Stimulated activated memory B cell treated with anti-CD40 and anti-IgM and Interleukin-4, amounts not matched to agents 10 μg/mL and 1 μg/mL and 100 μg/mL, for 72 hours (primary cell): ENCODE measurements around the gene VCAM1.

Experiments
- ATAC-seq: fragments of 150-1000 bp; cut with Tn5 transposase; 2 replicates; pipeline ENCODE4 v1.10.0; 2021
- H3K27ac Mint-ChIP-seq: one replicate; pipeline ENCODE4 v1.8.0; 2022; ENCODE audit warnings: mild to moderate bottlenecking, mixed read lengths
- H3K27me3 Mint-ChIP-seq: one replicate; pipeline ENCODE4 v1.8.0; 2022; ENCODE audit warnings: mixed read lengths
- H3K36me3 Mint-ChIP-seq: one replicate; pipeline ENCODE4 v1.8.0; 2022; ENCODE audit warnings: mixed read lengths
- H3K4me1 Mint-ChIP-seq: one replicate; pipeline ENCODE4 v1.8.0; 2022; ENCODE audit warnings: mixed read lengths
- H3K4me3 Mint-ChIP-seq: one replicate; pipeline ENCODE4 v1.8.0; 2022; ENCODE audit warnings: mild to moderate bottlenecking, moderate library complexity, mixed read lengths
- H3K9me3 Mint-ChIP-seq: one replicate; pipeline ENCODE4 v1.8.0; 2022; ENCODE audit warnings: mixed read lengths

VCAM1 gene

DNA sequence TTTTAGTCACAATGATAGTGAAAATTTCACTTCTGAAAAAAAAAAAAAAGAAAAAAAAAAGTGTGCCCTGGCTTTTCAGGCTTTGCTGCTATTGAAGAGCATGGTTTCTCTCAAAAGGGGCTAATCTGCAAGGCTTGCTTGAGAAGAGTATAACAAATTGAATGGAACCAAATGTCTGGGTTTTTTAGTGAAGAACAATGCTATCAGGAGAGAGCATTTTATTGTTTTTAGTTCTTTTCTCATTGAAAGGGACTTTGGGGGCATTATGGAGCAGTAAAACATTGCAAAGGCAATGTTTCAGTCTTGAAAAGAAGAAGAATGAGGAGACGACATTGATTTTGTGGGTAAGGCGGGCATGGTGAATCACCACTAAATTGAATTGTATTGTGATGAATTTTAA, 28.2 kb downstream of the VCAM1 start:
- Mint-ChIP-seq H3K4me1 (peaks cover 7% of the 10 kb centered on the region), H3K9me3 (peaks cover 3% of the 10 kb centered on the region)

DNA sequence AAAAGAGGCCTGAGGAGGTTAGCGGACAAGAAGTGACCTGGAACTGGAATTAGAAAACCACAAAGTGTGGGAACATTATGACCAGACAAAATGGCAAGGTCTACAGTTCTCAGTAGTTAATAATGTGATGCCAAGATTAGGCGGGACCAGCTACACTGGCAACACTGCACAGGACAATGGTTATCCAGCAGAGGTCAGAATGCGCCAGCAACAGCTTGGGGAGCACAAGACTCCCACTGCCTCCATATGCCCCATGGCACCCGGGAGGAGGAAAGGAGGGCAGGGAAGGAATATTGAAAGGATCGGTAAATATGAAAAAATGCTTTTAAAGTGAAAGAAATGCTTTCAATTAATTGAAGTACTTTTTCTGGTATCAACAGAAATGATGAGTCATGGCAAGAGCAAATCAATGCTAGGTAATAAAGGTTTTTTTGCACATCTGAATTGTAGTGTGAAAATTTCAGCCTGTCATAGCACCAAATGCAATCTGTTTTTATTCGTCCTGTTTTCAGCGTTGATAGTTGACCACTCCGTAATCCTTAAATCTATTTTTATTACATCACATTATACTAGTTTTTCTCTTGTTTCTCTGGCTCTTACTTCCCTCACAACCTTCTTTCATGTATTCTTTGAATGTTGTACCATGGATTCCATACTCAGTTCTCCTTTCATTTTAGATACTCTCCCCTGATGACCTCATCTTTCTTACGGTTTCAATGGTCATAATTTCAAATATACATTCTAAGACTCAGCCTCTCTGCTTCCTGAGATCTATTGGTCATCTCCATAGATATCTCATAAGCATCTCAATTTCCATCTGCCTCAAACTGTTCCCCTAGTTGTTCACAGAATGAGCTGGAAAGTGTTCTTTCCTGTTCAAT, 30.7 kb downstream of the VCAM1 start:
- ATAC-seq: no peak
- no peak overlapping the region for H3K27ac Mint-ChIP-seq
- H3K36me3 Mint-ChIP-seq: no peaks in the 10 kb centered on the region

More for the DNA sequence above, 28.2 kb downstream of the VCAM1 start:
- no peaks in the 10 kb centered on the region for H3K36me3 Mint-ChIP-seq
- no peak overlapping the region for H3K4me3 Mint-ChIP-seq
- H3K27ac Mint-ChIP-seq: no peak overlapping the region
- no peak for ATAC-seq
- H3K27me3 Mint-ChIP-seq: peaks cover 25% of the 10 kb centered on the region

DNA sequence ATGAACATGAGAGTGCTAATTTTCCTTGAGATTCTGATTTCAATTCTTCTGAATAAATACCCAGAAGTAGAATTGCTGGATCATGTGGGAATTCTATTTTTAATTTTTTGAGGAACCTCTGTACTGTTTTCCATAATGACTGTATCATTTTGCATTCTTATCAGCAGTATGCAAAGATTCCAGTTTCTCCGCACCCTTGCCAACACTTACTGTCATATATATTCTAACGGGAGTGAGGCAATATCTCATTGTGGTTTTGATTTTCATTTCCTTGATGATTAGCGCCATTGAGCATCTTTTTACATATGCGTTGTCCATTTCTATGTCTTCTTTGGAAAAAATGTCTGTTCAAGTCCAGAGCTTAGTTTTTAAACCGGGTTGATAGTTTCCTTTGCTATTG, 33.2 kb downstream of the VCAM1 start:
- no peak for ATAC-seq
- no peaks in the 10 kb centered on the region for H3K36me3 Mint-ChIP-seq
- no peak overlapping the region for H3K4me3 Mint-ChIP-seq
- no peaks in the 10 kb centered on the region for H3K4me1 Mint-ChIP-seq
- H3K27ac Mint-ChIP-seq: no peak overlapping the region
- H3K27me3 Mint-ChIP-seq: no peaks in the 10 kb centered on the region
- H3K9me3 Mint-ChIP-seq: peaks cover 3% of the 10 kb centered on the region

More for the DNA sequence above, 30.7 kb downstream of the VCAM1 start:
- Mint-ChIP-seq H3K9me3 (peaks cover 3% of the 10 kb centered on the region), H3K4me3 (no peak overlapping the region), H3K27me3 (peaks cover 4% of the 10 kb centered on the region), H3K4me1 (peaks cover 7% of the 10 kb centered on the region)

DNA sequence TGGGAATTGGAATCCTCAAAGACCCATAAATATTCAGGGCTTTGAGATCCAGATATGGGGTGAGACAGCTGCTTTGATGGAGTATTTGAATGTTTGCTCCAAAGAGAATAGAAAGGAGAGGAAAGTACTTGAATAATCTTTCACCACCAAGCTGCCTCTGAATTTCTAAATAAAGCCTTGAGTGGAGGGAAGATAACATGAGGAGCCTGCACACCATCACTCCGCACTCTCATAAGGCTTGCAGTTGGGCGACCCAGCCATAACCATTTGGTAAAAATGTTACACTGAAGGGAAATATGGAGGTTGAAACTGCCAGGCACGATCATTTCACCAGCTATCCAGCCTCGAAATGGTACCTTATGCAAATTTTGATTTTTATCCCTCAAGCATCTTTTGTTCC, 38.4 kb downstream of the VCAM1 start:
- Mint-ChIP-seq H3K9me3 (no peaks in the 10 kb centered on the region), H3K36me3 (no peaks in the 10 kb centered on the region), H3K27me3 (no peaks in the 10 kb centered on the region), H3K27ac (no peak overlapping the region), H3K4me3 (no peak overlapping the region), H3K4me1 (no peaks in the 10 kb centered on the region)
- no peak for ATAC-seq

DNA sequence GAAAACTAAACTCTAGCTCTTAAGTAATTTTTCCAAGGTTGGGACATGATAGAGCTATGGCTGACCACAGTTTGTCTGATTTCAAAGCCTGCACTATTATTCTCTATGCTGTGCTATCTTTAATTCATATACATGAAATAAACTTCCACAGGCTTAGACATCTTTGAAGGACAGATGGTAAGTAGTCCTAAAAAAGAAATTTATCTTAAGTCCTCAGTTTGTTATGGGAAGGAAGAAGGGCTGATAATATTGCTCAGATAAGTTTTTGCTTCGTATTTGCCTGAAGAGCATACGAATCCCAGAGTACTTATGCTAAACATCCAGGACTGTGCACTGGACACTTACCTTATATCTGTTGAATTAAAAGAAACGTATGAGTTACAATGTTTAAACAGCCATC, 39.6 kb downstream of the VCAM1 start:
- Mint-ChIP-seq H3K36me3 (no peaks in the 10 kb centered on the region), H3K27ac (no peak overlapping the region), H3K4me3 (no peak overlapping the region), H3K27me3 (no peaks in the 10 kb centered on the region), H3K9me3 (no peaks in the 10 kb centered on the region), H3K4me1 (no peaks in the 10 kb centered on the region)
- no peak for ATAC-seq

DNA sequence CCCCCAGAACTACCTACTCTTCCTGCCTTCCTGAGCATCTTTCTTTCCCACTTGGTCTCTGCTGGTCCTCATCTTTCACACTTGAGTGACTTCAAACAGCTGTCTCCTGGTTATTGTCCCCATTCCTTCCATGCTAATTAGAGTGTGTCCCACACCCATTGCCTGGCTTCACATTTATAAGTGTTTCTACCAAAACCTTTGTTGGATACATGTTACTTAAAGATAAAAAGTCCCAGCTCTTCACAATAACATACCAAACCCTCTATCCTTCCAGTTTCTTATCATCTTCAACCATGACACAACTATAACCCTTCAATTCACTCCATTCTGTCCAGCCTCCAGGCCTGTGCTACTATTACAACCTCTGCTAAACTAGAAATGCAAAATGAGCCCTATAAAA, 41.0 kb downstream of the VCAM1 start:
- Mint-ChIP-seq H3K9me3 (no peaks in the 10 kb centered on the region), H3K36me3 (no peaks in the 10 kb centered on the region), H3K4me3 (no peak overlapping the region), H3K27me3 (no peaks in the 10 kb centered on the region), H3K27ac (no peak overlapping the region), H3K4me1 (no peaks in the 10 kb centered on the region)
- no peak for ATAC-seq

DNA sequence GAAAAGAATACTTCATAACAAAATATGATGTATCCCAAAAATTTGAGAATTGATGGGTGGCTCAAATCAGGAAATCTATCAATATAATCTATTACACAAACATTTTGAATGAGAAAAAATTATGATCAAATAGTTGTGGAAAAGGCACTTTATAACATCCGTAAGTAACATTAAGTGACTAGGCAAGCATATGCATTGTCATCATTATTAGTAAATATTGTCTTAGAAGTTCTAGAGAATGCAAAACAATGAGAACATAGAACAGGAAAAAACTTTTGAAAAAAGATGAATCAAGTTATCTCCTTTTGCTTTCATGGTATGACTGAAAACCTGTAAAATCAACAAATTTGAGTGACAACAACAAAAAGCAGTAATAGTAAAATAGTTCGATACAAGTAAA, 42.9 kb downstream of the VCAM1 start:
- no peaks in the 10 kb centered on the region for H3K9me3 Mint-ChIP-seq
- peaks cover 8% of the 10 kb centered on the region for H3K4me1 Mint-ChIP-seq

DNA sequence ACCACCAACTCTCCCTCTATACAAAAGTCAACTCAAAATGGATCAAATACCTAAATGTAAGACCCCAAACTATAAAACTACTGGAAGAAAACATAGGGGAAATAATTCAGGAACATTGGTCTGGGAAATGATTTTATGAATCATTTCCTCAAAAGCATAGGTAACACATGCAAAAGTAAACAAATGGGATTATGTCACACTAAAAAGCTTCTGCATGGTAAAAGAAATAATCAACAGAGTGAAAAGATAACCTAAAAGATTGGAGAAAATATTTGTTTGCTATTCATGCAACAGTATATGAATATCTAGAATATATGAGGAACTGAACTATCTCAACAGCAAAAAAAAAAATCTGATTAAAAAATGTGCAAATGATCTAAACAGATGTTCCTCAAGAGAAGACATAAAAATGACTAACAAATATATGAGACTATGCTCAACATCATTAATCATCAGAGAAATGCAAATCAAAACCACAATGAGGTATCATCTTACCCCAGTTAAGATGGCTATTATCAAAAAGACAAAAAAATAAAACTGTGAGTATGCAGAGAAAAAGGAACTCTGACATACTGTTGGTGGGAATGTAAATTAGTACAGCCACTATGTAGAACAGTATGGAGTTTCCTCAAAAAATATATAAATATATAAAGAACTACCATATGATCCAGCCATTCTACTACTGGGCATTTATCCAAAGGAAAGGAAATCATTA, 47.8 kb downstream of the VCAM1 start:
- no peaks in the 10 kb centered on the region for H3K9me3 Mint-ChIP-seq
- no peaks in the 10 kb centered on the region for H3K27me3 Mint-ChIP-seq
- H3K27ac Mint-ChIP-seq: no peak overlapping the region
- ATAC-seq: no peak
- H3K36me3 Mint-ChIP-seq: no peaks in the 10 kb centered on the region
- H3K4me1 Mint-ChIP-seq: peaks cover 8% of the 10 kb centered on the region
- H3K4me3 Mint-ChIP-seq: no peak overlapping the region

More for the DNA sequence above, 42.9 kb downstream of the VCAM1 start:
- no peak for ATAC-seq
- no peak overlapping the region for H3K27ac Mint-ChIP-seq
- H3K36me3 Mint-ChIP-seq: no peaks in the 10 kb centered on the region
- no peak overlapping the region for H3K4me3 Mint-ChIP-seq
- H3K27me3 Mint-ChIP-seq: no peaks in the 10 kb centered on the region

DNA sequence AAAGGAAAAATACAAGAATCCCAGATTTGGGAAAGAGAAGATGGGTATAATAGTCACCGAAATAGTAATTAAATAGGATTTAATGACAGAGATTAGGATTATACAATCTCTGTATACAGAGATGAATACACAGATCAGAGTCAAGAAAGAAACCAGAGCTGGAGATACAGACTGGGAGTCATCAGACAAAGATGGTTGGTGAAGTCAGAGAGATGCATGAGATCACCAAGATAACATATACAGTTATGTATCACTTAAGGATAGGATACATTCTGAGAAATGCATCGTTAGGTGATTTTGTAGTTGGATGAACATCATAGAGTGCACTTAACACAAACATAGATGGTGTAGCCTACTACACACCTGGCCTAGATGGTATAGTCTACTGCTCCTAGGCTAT, 49.8 kb downstream of the VCAM1 start:
- H3K4me3 Mint-ChIP-seq: no peak overlapping the region
- no peak overlapping the region for H3K27ac Mint-ChIP-seq
- H3K36me3 Mint-ChIP-seq: no peaks in the 10 kb centered on the region
- ATAC-seq: peak; percentile 24
- peaks cover 8% of the 10 kb centered on the region for H3K4me1 Mint-ChIP-seq
- H3K27me3 Mint-ChIP-seq: no peaks in the 10 kb centered on the region
- no peaks in the 10 kb centered on the region for H3K9me3 Mint-ChIP-seq

DNA sequence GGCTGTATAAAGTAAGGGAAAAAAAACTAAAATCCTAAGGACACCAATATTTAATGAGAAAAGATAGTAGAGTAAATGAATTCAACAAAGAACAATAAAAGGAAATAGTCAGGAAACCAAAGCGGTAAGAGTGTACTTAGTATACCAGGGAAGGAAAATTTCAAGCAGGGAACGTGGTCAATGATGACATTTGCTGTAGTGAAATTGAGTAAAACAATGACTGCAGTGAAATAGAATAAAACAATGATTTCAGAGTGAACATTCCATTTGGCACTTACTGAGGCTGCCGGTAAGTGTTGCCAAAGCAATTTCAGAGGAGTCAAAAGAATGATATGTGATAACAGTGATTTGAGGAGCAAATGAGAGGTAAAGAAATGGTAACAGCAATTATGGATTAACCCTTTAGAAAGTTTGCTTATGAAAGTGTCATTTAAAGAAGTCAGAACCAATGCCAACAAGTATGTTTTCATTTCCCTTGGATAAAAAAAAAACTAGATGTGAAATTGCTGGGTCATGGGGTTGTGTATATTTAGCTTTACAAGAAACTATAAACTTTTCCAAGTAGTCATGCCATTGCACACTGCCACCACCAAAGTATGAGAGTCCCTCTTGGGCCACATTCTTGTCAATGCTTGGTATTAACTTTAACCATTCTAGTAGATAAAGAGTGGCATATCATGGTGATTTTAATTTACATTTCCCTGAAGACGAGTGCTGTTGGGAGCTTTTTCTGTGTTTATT, 50.5 kb downstream of the VCAM1 start:
- no peaks in the 10 kb centered on the region for H3K9me3 Mint-ChIP-seq
- H3K4me1 Mint-ChIP-seq: peaks cover 8% of the 10 kb centered on the region
- no peak overlapping the region for H3K27ac Mint-ChIP-seq
- no peaks in the 10 kb centered on the region for H3K27me3 Mint-ChIP-seq
- H3K4me3 Mint-ChIP-seq: no peak overlapping the region
- ATAC-seq: no peak
- H3K36me3 Mint-ChIP-seq: no peaks in the 10 kb centered on the region

DNA sequence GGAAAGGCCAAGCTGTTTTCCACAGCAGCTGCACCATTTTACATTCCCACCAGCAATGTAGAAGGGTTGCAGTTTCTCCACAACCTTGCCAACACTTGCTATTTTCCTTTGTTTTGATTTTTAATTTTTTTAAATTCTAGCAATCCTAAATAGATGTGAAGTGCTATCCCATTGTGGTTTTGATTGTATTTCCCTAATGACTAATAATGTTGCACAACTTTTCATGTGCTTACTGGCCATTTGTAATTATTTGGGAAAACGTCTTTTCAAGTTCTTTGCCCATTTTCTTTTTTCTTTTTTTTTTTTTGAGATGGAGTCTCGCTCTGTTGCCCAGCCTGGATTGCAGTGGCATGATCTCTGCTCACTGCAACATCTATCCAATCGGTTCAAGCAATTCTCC, 53.9 kb downstream of the VCAM1 start:
- no peak for ATAC-seq
- Mint-ChIP-seq H3K4me1 (no peaks in the 10 kb centered on the region), H3K27me3 (no peaks in the 10 kb centered on the region), H3K9me3 (no peaks in the 10 kb centered on the region), H3K4me3 (no peak overlapping the region), H3K27ac (no peak overlapping the region), H3K36me3 (no peaks in the 10 kb centered on the region)

DNA sequence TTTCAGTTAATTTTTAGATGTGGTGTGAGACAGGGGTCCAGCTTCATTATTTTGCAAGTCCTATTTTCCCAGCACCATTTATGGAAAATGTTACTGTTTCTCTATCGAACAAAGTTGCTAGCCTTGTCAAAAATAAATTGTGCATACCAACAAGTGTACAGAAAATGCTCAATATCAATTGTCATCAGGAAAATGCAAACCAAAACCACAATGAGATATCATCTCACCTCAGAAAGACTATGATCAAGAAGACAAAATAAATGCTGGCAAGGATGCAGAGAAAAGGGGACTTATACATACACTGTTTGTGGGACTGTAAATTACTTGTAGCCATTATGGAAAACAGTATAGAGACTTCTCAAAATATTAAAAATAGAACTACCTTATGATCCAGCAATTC, 54.8 kb downstream of the VCAM1 start:
- Mint-ChIP-seq H3K9me3 (peaks cover 5% of the 10 kb centered on the region), H3K4me1 (no peaks in the 10 kb centered on the region), H3K36me3 (no peaks in the 10 kb centered on the region), H3K27me3 (no peaks in the 10 kb centered on the region), H3K27ac (no peak overlapping the region), H3K4me3 (no peak overlapping the region)
- no peak for ATAC-seq

DNA sequence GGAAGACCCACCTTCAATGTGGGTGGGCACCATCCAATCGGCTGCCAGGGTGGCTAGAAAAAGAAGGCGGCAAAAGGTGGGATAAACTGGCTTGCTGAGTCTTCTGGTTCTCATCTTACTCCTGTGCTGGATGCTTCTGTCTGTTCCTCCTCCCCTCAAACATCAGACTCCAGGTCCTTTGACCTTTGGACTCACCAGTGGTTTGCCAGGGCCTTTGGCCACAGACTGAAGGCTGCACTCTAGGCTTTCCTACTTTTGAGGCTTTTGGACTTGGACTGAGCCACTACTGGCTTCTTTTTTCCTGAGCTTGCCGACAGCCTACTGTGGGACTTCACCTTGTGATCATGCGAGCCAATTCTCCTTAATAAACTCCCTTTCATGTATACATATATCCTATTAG, 55.9 kb downstream of the VCAM1 start:
- no peak for ATAC-seq
- Mint-ChIP-seq H3K4me3 (no peak overlapping the region), H3K27ac (no peak overlapping the region), H3K4me1 (no peaks in the 10 kb centered on the region), H3K27me3 (no peaks in the 10 kb centered on the region), H3K36me3 (no peaks in the 10 kb centered on the region), H3K9me3 (peaks cover 6% of the 10 kb centered on the region)

DNA sequence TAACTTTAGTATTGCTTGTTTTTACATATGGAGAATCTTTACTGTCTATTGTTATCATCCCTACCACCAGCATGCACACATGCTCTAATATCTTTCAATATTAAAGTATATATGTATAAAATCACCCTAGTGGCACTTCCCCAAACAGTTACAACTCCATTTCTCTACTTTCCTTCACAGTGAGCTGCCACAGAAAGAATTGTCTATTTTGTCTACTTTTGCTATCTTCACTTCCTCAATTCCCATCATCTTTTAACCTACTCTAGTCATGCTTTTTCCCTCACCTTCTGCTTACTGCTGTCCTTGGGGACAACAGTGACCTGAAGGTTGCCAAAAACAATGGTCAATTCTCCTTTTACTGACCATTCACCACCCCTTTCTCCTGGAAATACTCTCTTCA, 59.2 kb downstream of the VCAM1 start:
- Mint-ChIP-seq H3K9me3 (peaks cover 14% of the 10 kb centered on the region), H3K4me1 (no peaks in the 10 kb centered on the region), H3K27ac (no peak overlapping the region), H3K4me3 (no peak overlapping the region), H3K36me3 (peaks cover 6% of the 10 kb centered on the region), H3K27me3 (no peaks in the 10 kb centered on the region)
- ATAC-seq: no peak

DNA sequence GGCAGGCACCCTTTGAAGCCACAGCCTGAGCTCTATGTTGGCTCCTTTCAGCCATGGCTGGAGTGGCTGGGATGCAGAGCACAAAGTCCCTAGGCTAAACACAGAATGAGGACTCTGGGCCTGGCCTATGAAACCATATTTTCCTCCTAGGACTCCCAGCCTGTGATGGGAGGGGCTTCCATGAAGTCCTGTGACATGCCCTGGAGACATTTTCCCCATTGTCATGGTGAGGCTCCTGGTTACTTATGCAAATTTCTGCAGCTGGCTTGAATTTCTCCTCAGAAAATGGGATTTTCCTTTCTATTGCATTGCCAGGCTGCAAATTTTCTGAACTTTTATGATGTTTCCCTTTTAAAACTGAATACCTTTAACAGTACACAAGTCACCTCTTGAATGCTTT, 61.3 kb downstream of the VCAM1 start:
- H3K4me3 Mint-ChIP-seq: no peak overlapping the region
- H3K36me3 Mint-ChIP-seq: peaks cover 6% of the 10 kb centered on the region
- H3K27ac Mint-ChIP-seq: no peak overlapping the region
- H3K4me1 Mint-ChIP-seq: no peaks in the 10 kb centered on the region
- ATAC-seq: no peak
- peaks cover 14% of the 10 kb centered on the region for H3K9me3 Mint-ChIP-seq
- no peaks in the 10 kb centered on the region for H3K27me3 Mint-ChIP-seq
